ENCODE data around the gene CYBC1.

Gene CYBC1

GRCh38 chr17:82408288-82408937, 42.1 kb downstream of the CYBC1 start:
- DNase-seq (ENCODE audit: low read depth) = no peak

GRCh38 chr17:82407255-82407654, 43.3 kb downstream of the CYBC1 start:
- no peak for DNase-seq (ENCODE audit: low read depth)

GRCh38 chr17:82406131-82406671, 44.4 kb downstream of the CYBC1 start:
- no peak for DNase-seq (ENCODE audit: low read depth)

- DNase-seq (ENCODE audit: low read depth) = no peak
Measured at GRCh38 chr17:82405051-82405450, 45.5 kb downstream of the CYBC1 start.

GRCh38 chr17:82403662-82404660, 46.6 kb downstream of the CYBC1 start:
- no peak for DNase-seq (ENCODE audit: low read depth)

- no peak for DNase-seq (ENCODE audit: low read depth)
Measured at GRCh38 chr17:82402865-82403264, 47.7 kb downstream of the CYBC1 start.

- peak; percentile 59 for DNase-seq (ENCODE audit: low read depth)
Measured at GRCh38 chr17:82400830-82401229, 49.7 kb downstream of the CYBC1 start.

- no peak for DNase-seq (ENCODE audit: low read depth)
Measured at GRCh38 chr17:82400206-82400605, 50.3 kb downstream of the CYBC1 start.

- DNase-seq (ENCODE audit: low read depth) = no peak
Measured at GRCh38 chr17:82399601-82400101, 50.9 kb downstream of the CYBC1 start.

GRCh38 chr17:82399041-82399441, 51.5 kb downstream of the CYBC1 start:
- DNase-seq (ENCODE audit: low read depth) = peak; percentile 90

GRCh38 chr17:82397449-82398335, 52.9 kb downstream of the CYBC1 start:
- no peak for DNase-seq (ENCODE audit: low read depth)

GRCh38 chr17:82396601-82397435, 53.7 kb downstream of the CYBC1 start:
- peak; percentile 95 for DNase-seq (ENCODE audit: low read depth)

GRCh38 chr17:82394278-82394677, 56.3 kb downstream of the CYBC1 start:
- DNase-seq (ENCODE audit: low read depth) = no peak

- no peak for DNase-seq (ENCODE audit: low read depth)
Measured at GRCh38 chr17:82392941-82393340, 57.6 kb downstream of the CYBC1 start.

Measured in EH (cell line).